K562 (cell line): ENCODE measurements around the gene RNF214. TPM values are rescaled to one million over a fixed set of nuclear protein-coding genes. Genes with fewer than 3 reads are reported as not detected.

ENCODE experiments used
- ARID1B ChIP-seq: fragments of 450-650 bp; IDR thresholded peaks from 2 replicates; pipeline ENCODE4 v1.6.1; 2016; ENCODE audit warnings: antibody characterized with exemption, mild to moderate bottlenecking, inconsistent platforms
- CBFA2T3 ChIP-seq: fragments of 450-650 bp; IDR thresholded peaks from 2 replicates; pipeline ENCODE4 v1.6.1; 2017
- CBX8 ChIP-seq: fragments of 200-600 bp; sonication (generic); IDR thresholded peaks from 2 replicates; pipeline ENCODE4 v1.6.1; 2012; ENCODE audit warnings: borderline replicate concordance, mixed run types, low read depth, mild to moderate bottlenecking, moderate library complexity, mixed read lengths, low read length, control low read depth, inconsistent platforms; ENCODE audit not compliant: poor library complexity, severe bottlenecking; ENCODE audit errors: extremely low read depth
- FOXP1 ChIP-seq: sonication (generic); formaldehyde crosslinking; IDR thresholded peaks from 2 replicates; pipeline ENCODE4 v1.8.0; 2022; ENCODE audit warnings: mild to moderate bottlenecking, missing genetic modification reagents
- HDAC2 ChIP-seq: fragments of 450-650 bp; IDR thresholded peaks from 2 replicates; pipeline ENCODE4 v1.6.1; 2016; ENCODE audit warnings: mild to moderate bottlenecking
- HDAC6 ChIP-seq: IDR thresholded peaks from 2 replicates; pipeline ENCODE4 v1.6.1; 2012; ENCODE audit warnings: low read depth, mild to moderate bottlenecking, control low read depth, inconsistent platforms, low read length, moderate library complexity
- KDM1A ChIP-seq, 2 experiments: fragments of 450-650 bp; IDR thresholded peaks; 2 replicates each; pipeline ENCODE4 v1.6.1; 2016; ENCODE audit warnings: mild to moderate bottlenecking in 2 of 2
- KDM2B ChIP-seq: fragments of 250-450 bp; sonication (Bioruptor Pico); IDR thresholded peaks from 2 replicates; pipeline ENCODE4 v1.8.0; 2021; ENCODE audit warnings: mild to moderate bottlenecking, moderate library complexity
- KLF6 ChIP-seq: fragments of 250-450 bp; sonication (Bioruptor Pico); IDR thresholded peaks from 2 replicates; pipeline ENCODE4 v1.4.0; 2020; ENCODE audit warnings: mild to moderate bottlenecking, moderate library complexity, borderline replicate concordance
- MAZ ChIP-seq, 2 experiments: fragments of 450-650 bp in 1 of 2; sonication (generic) in 1 of 2; formaldehyde crosslinking; IDR thresholded peaks in 1 of 2; conservative IDR thresholded peaks in 1 of 2; 2 replicates each; pipeline versions ENCODE4 v1.4.0 to v1.5.0; 2020; ENCODE audit warnings: mild to moderate bottlenecking in 1 of 2, missing genetic modification reagents in 1 of 2
- MCM3 ChIP-seq: fragments of 450-650 bp; IDR thresholded peaks from 2 replicates; pipeline ENCODE4 v1.6.1; 2016
- MCM5 ChIP-seq: fragments of 450-650 bp; IDR thresholded peaks from 2 replicates; pipeline ENCODE4 v1.6.1; 2016; ENCODE audit warnings: low read depth
- MCM7 ChIP-seq, 2 experiments: fragments of 450-650 bp; IDR thresholded peaks; 2 replicates each; pipeline ENCODE4 v1.6.1; 2016 to 2018
- MED1 ChIP-seq: sonication (generic); formaldehyde crosslinking; IDR thresholded peaks from 2 replicates; pipeline ENCODE4 v1.8.1; 2023; ENCODE audit warnings: missing genetic modification reagents, borderline replicate concordance
- NBN ChIP-seq: fragments of 450-650 bp; IDR thresholded peaks from 2 replicates; pipeline ENCODE4 v1.6.1; 2016; ENCODE audit warnings: low read depth, mild to moderate bottlenecking
- PYGO2 ChIP-seq: fragments of 450-650 bp; IDR thresholded peaks from 2 replicates; pipeline ENCODE4 v1.6.1; 2016; ENCODE audit warnings: mild to moderate bottlenecking, missing genetic modification characterization, moderate library complexity, missing compliant biosample characterization
- SAFB ChIP-seq: fragments of 200-400 bp; formaldehyde crosslinking; IDR thresholded peaks from 2 replicates; pipeline ENCODE4 v1.6.1; 2017; ENCODE audit warnings: low read depth, low read length, borderline replicate concordance
- TAF9B ChIP-seq: fragments of 450-650 bp; IDR thresholded peaks from 2 replicates; pipeline ENCODE4 v1.6.1; 2018; ENCODE audit warnings: mild to moderate bottlenecking; ENCODE audit not compliant: partially characterized antibody
- ZFP30 ChIP-seq: fragments of 250-450 bp; sonication (Bioruptor Pico); IDR thresholded peaks from 2 replicates; pipeline ENCODE4 v1.8.0; 2022; ENCODE audit warnings: moderate library complexity, mild to moderate bottlenecking, inconsistent platforms, borderline replicate concordance
- ZNF431 ChIP-seq: sonication (generic); formaldehyde crosslinking; IDR thresholded peaks from 2 replicates; pipeline ENCODE4 v1.8.0; 2022; ENCODE audit warnings: mild to moderate bottlenecking, missing genetic modification reagents
- ZNF57 ChIP-seq: fragments of 450-650 bp; formaldehyde crosslinking; IDR thresholded peaks from 2 replicates; pipeline ENCODE4 v1.4.0; 2020; ENCODE audit warnings: mild to moderate bottlenecking, moderate library complexity
- ZNF584 ChIP-seq: fragments of 200-800 bp; sonication (Bioruptor generic); IDR thresholded peaks from 2 replicates; pipeline ENCODE4 v1.6.1; 2016; ENCODE audit warnings: low read depth, mild to moderate bottlenecking, missing genetic modification characterization, missing compliant biosample characterization
- ZNF785 ChIP-seq: fragments of 250-450 bp; sonication (Bioruptor Pico); IDR thresholded peaks from 2 replicates; pipeline ENCODE4 v1.4.0; 2020; ENCODE audit warnings: mild to moderate bottlenecking
- ZZZ3 ChIP-seq: fragments of 450-650 bp; IDR thresholded peaks from 2 replicates; pipeline ENCODE4 v1.6.1; 2016; ENCODE audit warnings: antibody characterized with exemption, mild to moderate bottlenecking, moderate library complexity
- polyA plus RNA-seq, 8 experiments: library from polyadenylated mRNA; depleted of rRNA in 4 of 8; stranded (reverse) in 5 of 8; unstranded in 3 of 8; fragments of >200 nt; fragmentation: Nextera tagmentation in 2 of 8; fragmentation: Illumina TruSeq in 1 of 8; extraction: Ambion mirVana in 2 of 8; extraction: Trizol in 1 of 8; gene quantifications; 2 replicates each; pipeline versions ENCODE4 v1.2.1 to v1.2.3, GENCODE V29; 2011 to 2014; ENCODE audit warnings: inconsistent platforms in 1 of 8, missing spikeins in 1 of 8
- total RNA-seq, 7 experiments: library from RNA; depleted of rRNA in 6 of 7; stranded (reverse); fragments of >200 nt in 6 of 7; fragmentation: Illumina TruSeq in 2 of 7; extraction: Trizol in 2 of 7; gene quantifications; 2 replicates each; pipeline versions ENCODE4 v1.2.1 to v1.2.3, GENCODE V29; 2011 to 2021; ENCODE audit warnings: low replicate concordance in 1 of 7
- TF ChIP-seq, protein P1 (sequence below): fragments of 250-450 bp; sonication (Bioruptor Pico); IDR thresholded peaks from 2 replicates; pipeline ENCODE4 v1.8.0; 2021; ENCODE audit warnings: mild to moderate bottlenecking, moderate library complexity
- TF ChIP-seq, protein P2 (sequence below): fragments of 250-450 bp; sonication (Bioruptor Pico); IDR thresholded peaks from 2 replicates; pipeline ENCODE4 v1.5.0; 2021
- TF ChIP-seq, protein P3 (sequence below): fragments of 250-450 bp; sonication (Bioruptor Pico); IDR thresholded peaks from 2 replicates; pipeline ENCODE4 v1.5.0; 2020; ENCODE audit warnings: mild to moderate bottlenecking

The RNF214 gene
- total and polyA plus RNA-seq, 9 of the 15 experiments (the other 6 are each of a cell fraction or from before 2014, with no cell fraction given), result 6.6 to 24.8 (median 11.9) TPM

DNA sequence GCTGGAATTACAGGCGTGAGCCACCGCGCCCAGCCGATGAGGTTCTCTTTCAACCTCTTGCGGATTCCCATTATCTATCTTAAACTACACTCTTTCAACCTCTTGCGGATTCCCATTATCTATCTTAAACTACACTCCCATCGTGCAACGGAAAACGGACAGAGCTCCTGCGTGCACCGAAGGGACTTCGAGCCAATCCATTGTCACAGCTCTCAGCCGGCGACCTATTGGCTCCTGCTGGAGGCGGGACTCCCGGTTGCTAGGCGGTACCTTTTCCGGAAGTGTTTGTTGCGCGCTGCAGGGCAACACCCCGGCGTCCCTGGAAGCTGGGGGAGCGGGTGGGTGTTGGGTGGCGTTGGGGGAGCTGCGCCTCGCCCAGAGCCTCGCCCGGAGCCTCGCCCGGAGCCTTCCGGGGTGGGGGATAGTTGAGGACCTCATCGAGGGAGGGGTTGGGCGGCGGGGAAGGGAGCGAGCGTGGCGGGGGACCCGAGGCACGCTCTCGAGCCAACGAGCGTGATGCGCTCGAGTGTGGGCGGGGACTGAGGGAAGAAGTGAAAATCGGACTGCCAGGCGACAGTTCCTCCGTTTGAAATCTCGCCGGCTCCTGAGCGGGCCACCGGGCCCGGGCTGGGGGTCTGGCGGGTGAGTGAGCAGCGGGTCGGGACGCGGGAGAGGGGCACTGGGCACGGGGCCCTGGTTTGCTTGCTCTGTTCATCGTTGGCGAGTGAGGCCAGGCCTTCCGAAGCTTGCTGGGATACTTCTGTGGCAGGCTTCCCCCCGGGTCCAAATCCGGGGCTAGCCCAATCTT lies 95.3 kb downstream of the RNF214 start, which contains the start of gene CEP164 (continued):
- TF ChIP-seq KLF6 (CRISPR knock-in tag), result peak; percentile 87; the same call in 1 of the 2 replicates
- TF ChIP-seq, protein P1, sequence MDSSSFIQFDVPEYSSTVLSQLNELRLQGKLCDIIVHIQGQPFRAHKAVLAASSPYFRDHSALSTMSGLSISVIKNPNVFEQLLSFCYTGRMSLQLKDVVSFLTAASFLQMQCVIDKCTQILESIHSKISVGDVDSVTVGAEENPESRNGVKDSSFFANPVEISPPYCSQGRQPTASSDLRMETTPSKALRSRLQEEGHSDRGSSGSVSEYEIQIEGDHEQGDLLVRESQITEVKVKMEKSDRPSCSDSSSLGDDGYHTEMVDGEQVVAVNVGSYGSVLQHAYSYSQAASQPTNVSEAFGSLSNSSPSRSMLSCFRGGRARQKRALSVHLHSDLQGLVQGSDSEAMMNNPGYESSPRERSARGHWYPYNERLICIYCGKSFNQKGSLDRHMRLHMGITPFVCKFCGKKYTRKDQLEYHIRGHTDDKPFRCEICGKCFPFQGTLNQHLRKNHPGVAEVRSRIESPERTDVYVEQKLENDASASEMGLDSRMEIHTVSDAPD (CRISPR knock-in tag), result no peak
- peak; percentile 84 for TF ChIP-seq FOXP1
- peak; percentile 34 to 70; a peak in 3 of 4 replicates for TF ChIP-seq MAZ (CRISPR knock-in tag; conservative IDR thresholded peaks at IDR 0.05 in 1 of 2, IDR thresholded peaks at IDR 0.05 in 1 of 2)
- TF ChIP-seq CBX8, result no peak
- TF ChIP-seq MCM3, result no peak
- TF ChIP-seq, protein P2, sequence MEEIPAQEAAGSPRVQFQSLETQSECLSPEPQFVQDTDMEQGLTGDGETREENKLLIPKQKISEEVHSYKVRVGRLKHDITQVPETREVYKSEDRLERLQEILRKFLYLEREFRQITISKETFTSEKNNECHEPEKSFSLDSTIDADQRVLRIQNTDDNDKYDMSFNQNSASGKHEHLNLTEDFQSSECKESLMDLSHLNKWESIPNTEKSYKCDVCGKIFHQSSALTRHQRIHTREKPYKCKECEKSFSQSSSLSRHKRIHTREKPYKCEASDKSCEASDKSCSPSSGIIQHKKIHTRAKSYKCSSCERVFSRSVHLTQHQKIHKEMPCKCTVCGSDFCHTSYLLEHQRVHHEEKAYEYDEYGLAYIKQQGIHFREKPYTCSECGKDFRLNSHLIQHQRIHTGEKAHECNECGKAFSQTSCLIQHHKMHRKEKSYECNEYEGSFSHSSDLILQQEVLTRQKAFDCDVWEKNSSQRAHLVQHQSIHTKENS (CRISPR knock-in tag), result no peak
- TF ChIP-seq CBFA2T3, result peak; percentile 66
- TF ChIP-seq, protein P3, sequence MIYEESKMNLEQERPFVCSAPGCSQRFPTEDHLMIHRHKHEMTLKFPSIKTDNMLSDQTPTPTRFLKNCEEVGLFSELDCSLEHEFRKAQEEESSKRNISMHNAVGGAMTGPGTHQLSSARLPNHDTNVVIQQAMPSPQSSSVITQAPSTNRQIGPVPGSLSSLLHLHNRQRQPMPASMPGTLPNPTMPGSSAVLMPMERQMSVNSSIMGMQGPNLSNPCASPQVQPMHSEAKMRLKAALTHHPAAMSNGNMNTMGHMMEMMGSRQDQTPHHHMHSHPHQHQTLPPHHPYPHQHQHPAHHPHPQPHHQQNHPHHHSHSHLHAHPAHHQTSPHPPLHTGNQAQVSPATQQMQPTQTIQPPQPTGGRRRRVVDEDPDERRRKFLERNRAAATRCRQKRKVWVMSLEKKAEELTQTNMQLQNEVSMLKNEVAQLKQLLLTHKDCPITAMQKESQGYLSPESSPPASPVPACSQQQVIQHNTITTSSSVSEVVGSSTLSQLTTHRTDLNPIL, result no peak
- no peak for TF ChIP-seq KDM2B (CRISPR knock-in tag)
- no peak for TF ChIP-seq MCM7 (IDR thresholded peaks at IDR 0.05)
- 0 out of 2 replicates have a peak, but pooled peaks have one; percentile 64 for TF ChIP-seq ZNF584 (CRISPR knock-in tag)
- TF ChIP-seq ARID1B, result peak; percentile 60
- TF ChIP-seq TAF9B, result no peak
- no peak for TF ChIP-seq ZNF785 (CRISPR knock-in tag)
- no peak for TF ChIP-seq HDAC6
- TF ChIP-seq ZZZ3, result no peak
- peak; percentile 31 for TF ChIP-seq HDAC2
- TF ChIP-seq ZNF431 (CRISPR knock-in tag), result no peak
- no peak for TF ChIP-seq SAFB
- TF ChIP-seq MCM5, result no peak
- TF ChIP-seq KDM1A (IDR thresholded peaks at IDR 0.05), result no peak; a peak in 1 of 4 replicates
- TF ChIP-seq ZNF57 (CRISPR knock-in tag), result no peak
- TF ChIP-seq MED1 (CRISPR knock-in tag), result no peak
- no peak for TF ChIP-seq PYGO2 (tag)
- peak; percentile 88 for TF ChIP-seq NBN
- TF ChIP-seq ZFP30, result no peak
